Measurements from ENCODE around the gene MRPL27.

Gene MRPL27

DNA sequence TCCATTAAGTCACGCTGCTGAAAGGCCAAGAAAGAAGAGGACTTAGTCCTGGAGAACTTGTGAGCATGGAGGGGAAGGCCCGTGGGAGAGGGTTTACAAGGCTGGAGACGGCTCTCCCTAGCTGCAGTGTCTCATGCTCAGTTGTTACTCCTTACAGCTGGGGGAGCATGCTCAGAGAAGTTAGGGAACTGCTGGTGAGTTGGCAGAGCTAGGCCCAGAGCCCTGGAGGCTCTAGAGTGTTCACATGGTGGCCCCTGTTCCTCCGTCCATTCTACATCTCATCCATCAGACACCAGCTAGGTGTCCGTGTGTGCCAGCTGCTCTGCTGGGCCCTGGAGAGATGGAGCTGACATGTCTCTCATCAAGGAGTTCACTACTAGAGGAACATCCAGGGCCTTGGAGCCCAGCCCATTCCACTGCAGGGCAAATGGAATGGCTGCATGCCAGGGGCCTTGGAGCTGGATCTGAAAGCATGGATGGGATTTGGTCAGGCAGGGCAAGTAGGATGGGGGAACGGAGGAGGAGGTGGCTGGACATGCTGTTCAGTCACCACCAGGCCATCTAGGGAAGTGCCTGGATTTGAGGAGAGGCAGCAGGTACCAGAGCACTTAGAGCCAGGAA is 20.8 kb downstream of the MRPL27 start:
- Histone ChIP-seq H3K4me1 (no peaks in the 10 kb centered on the region), H3K9me3 (no peaks in the 10 kb centered on the region), H3K4me3 (ENCODE audit: low read depth, low read length) (no peak overlapping the region), H3K27me3 (no peaks in the 10 kb centered on the region), H3K36me3 (peaks cover 29% of the 10 kb centered on the region)
- DNase-seq: peak; percentile 49
- TF ChIP-seq, protein P1, sequence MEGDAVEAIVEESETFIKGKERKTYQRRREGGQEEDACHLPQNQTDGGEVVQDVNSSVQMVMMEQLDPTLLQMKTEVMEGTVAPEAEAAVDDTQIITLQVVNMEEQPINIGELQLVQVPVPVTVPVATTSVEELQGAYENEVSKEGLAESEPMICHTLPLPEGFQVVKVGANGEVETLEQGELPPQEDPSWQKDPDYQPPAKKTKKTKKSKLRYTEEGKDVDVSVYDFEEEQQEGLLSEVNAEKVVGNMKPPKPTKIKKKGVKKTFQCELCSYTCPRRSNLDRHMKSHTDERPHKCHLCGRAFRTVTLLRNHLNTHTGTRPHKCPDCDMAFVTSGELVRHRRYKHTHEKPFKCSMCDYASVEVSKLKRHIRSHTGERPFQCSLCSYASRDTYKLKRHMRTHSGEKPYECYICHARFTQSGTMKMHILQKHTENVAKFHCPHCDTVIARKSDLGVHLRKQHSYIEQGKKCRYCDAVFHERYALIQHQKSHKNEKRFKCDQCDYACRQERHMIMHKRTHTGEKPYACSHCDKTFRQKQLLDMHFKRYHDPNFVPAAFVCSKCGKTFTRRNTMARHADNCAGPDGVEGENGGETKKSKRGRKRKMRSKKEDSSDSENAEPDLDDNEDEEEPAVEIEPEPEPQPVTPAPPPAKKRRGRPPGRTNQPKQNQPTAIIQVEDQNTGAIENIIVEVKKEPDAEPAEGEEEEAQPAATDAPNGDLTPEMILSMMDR (IDR thresholded peaks at IDR 0.05; ENCODE audit: low read depth, low read length): no peak

DNA sequence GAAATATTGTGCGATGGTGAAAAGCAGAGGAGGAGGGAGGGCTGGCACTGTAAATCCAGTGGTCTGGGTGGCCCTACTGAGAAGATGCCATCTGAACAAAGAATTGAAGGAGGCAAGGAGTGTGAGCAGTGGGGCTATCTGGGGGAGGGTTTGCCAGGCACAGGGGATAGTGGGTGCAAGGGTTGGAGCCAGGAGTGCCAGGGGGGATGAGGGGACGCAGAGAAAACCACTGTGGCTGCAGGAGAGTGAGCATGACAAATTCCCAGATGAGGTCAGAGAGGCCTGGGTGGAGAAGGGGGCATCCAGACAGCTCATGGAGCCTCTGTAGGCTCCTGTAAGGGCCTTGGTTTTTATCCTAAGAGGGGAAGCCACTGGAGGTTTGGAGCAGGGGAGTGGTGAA is 22.3 kb downstream of the MRPL27 start:
- DNase-seq: no peak
- no peaks in the 10 kb centered on the region for H3K4me1 ChIP-seq

GRCh38 chr17:50349243-50349600 is 23.8 kb downstream of the MRPL27 start:
- no peak overlapping the region for H3K4me3 ChIP-seq (ENCODE audit: low read depth, low read length)
- H3K4me1 ChIP-seq: peaks cover 3% of the 10 kb centered on the region; the same call in 1 of the 2 replicates
- H3K9me3 ChIP-seq: no peaks in the 10 kb centered on the region
- TF ChIP-seq, protein P1 (IDR thresholded peaks at IDR 0.05; ENCODE audit: low read depth, low read length): no peak
- DNase-seq: no peak
- H3K27me3 ChIP-seq: peaks cover 3% of the 10 kb centered on the region; the same call in 1 of the 2 replicates
- peaks cover 5% of the 10 kb centered on the region; the same call in 1 of the 2 replicates for H3K36me3 ChIP-seq

More for the DNA sequence above, 22.3 kb downstream of the MRPL27 start:
- H3K27me3 ChIP-seq: no peaks in the 10 kb centered on the region
- H3K9me3 ChIP-seq: no peaks in the 10 kb centered on the region
- H3K36me3 ChIP-seq: peaks cover 15% of the 10 kb centered on the region
- no peak overlapping the region for H3K4me3 ChIP-seq (ENCODE audit: low read depth, low read length)
- TF ChIP-seq, protein P1 (IDR thresholded peaks at IDR 0.05; ENCODE audit: low read depth, low read length): no peak

GRCh38 chr17:50348522-50349242 is 24.3 kb downstream of the MRPL27 start:
- no peaks in the 10 kb centered on the region for H3K9me3 ChIP-seq
- no peak overlapping the region for H3K4me3 ChIP-seq (ENCODE audit: low read depth, low read length)
- peaks cover under 1% of the 10 kb centered on the region; the same call in 1 of the 2 replicates for H3K36me3 ChIP-seq
- DNase-seq: no peak
- TF ChIP-seq, protein P1 (IDR thresholded peaks at IDR 0.05; ENCODE audit: low read depth, low read length): no peak
- H3K27me3 ChIP-seq: peaks cover 3% of the 10 kb centered on the region; the same call in 1 of the 2 replicates
- peaks cover 3% of the 10 kb centered on the region; the same call in 1 of the 2 replicates for H3K4me1 ChIP-seq

DNA sequence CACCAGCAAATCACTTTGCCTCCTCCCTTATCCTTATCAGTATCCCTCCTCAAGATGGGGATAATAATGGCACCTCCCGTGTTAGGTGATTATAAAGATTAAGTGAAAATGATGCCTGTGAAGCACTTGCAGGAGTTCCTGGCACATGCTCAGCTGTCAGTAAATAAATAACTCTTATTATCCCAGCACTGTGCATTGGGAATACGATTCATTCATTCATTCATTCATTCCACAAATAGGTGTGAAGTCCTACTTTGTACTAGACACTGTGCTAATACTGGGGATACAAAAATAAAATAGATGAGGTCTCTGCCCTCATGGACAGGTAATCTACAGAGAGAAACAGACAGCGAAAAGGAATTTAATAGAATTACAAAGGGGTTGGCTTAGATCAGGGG is 25.1 kb downstream of the MRPL27 start:
- H3K9me3 ChIP-seq: no peaks in the 10 kb centered on the region
- no peak for DNase-seq
- TF ChIP-seq, protein P1 (IDR thresholded peaks at IDR 0.05; ENCODE audit: low read depth, low read length): no peak
- no peaks in the 10 kb centered on the region for H3K36me3 ChIP-seq
- peaks cover 3% of the 10 kb centered on the region; the same call in 1 of the 2 replicates for H3K27me3 ChIP-seq
- peaks cover 3% of the 10 kb centered on the region; the same call in 1 of the 2 replicates for H3K4me1 ChIP-seq
- no peak overlapping the region for H3K4me3 ChIP-seq (ENCODE audit: low read depth, low read length)

All from BE2C (cell line).